H1 (cell line): ENCODE measurements around the gene JMJD8. TPM values are rescaled to one million over a fixed set of nuclear protein-coding genes. Genes with fewer than 3 reads are reported as not detected.

ENCODE experiments used
- BRCA1 ChIP-seq: IDR thresholded peaks from 2 replicates; pipeline ENCODE4 v1.6.1; 2012; ENCODE audit warnings: low read depth, low read length, improper control_type of control experiment
- CHD2 ChIP-seq: IDR thresholded peaks from 2 replicates; pipeline ENCODE4 v1.6.1; 2012; ENCODE audit warnings: low read length, improper control_type of control experiment
- KDM5A ChIP-seq: fragments of 200-600 bp; IDR thresholded peaks from 2 replicates; pipeline ENCODE4 v1.7.1; 2012; ENCODE audit warnings: mild to moderate bottlenecking, low read length, inconsistent platforms, mixed read lengths
- SP1 ChIP-seq: IDR thresholded peaks from 2 replicates; pipeline ENCODE4 v1.6.1; 2011; ENCODE audit warnings: low read depth, low read length
- TAF1 ChIP-seq: IDR thresholded peaks from 2 replicates; pipeline ENCODE4 v1.6.1; 2011; ENCODE audit warnings: mild to moderate bottlenecking, low read depth, low read length
- YY1 ChIP-seq: IDR thresholded peaks from 2 replicates; pipeline ENCODE4 v1.6.1; 2011; ENCODE audit warnings: low read depth, mild to moderate bottlenecking, low read length
- polyA plus RNA-seq, 7 experiments: library from polyadenylated mRNA; depleted of rRNA in 3 of 7; stranded (reverse) in 5 of 7; unstranded in 2 of 7; fragments of >200 nt in 5 of 7; fragments of 200-250 nt in 2 of 7; gene quantifications; 1 replicate in 5 of 7; 2 replicates in 1 of 7; 4 replicates in 1 of 7; pipeline versions ENCODE4 v1.2.1 to v1.2.3, GENCODE V29; 2011 to 2013; ENCODE audit warnings: missing spikeins in 2 of 7, mixed read lengths in 2 of 7
- total RNA-seq: library from RNA; stranded (reverse); fragmentation: NEBNext Ultra II Directional; extraction: Animal tissue kit (Norgen Biotek cat#: 25700); gene quantifications from 2 replicates; pipeline ENCODE4 v1.2.1, GENCODE V29; 2021

JMJD8 gene
- total and polyA plus RNA-seq, 2 of the 8 experiments (the other 6 are each of a cell fraction or from before 2014, with no cell fraction given), result 46.4 to 87.4 TPM

DNA sequence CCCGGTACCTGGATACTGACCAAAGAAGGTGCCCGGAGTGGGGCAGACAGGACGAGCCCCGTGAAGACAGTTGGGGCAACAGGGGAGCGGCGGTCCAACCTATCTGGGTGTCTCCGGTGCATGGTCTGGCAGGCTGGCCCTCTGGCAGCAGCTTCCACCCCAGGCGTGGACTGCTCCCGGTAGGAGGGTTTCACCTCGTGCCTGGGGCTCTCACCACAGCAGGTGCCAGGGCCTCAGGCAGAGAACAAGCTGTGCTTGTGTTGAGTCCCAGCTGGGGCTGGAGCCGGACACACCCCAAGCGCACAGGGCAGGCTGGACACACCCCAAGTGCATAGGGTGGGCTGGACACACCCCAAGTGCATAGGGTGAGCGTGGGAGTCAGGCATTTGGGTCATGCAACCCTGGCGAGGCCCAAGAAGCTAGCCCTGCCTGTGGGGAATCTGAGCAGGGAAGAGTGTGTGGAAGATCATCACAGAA, 23.0 kb upstream of the JMJD8 start (continued):
- TF ChIP-seq YY1 (no peak), SP1 (no peak), CHD2 (no peak), KDM5A (no peak), BRCA1 (no peak), TAF1 (no peak)
